ENCODE measurements around the gene FLNA.
"Not testable (repeated sequence)": the region's sequence is repeated elsewhere in the genome, so short reads cannot be mapped to it uniquely, and the experiment has no call there.

Gene FLNA

GRCh38 chrX:154308108-154308946, 66.1 kb downstream of the FLNA start:
- peak; percentile 47 for DNase-seq (ENCODE audit: low spot score)

GRCh38 chrX:154307202-154307601, 67.2 kb downstream of the FLNA start:
- no peak for DNase-seq (ENCODE audit: low spot score)

- no peak for DNase-seq (ENCODE audit: low spot score)
These were observed 68.8 kb downstream of the FLNA start for GRCh38 chrX:154305541-154306205.

- peak; percentile 22 for DNase-seq (ENCODE audit: low spot score)
These were observed 69.6 kb downstream of the FLNA start for GRCh38 chrX:154304846-154305245.

GRCh38 chrX:154303476-154303875, 71.0 kb downstream of the FLNA start:
- no peak for DNase-seq (ENCODE audit: low spot score)

GRCh38 chrX:154302998-154303397, 71.4 kb downstream of the FLNA start:
- DNase-seq (ENCODE audit: low spot score) = not testable (repeated sequence)

GRCh38 chrX:154300816-154301215, 73.6 kb downstream of the FLNA start:
- no peak for DNase-seq (ENCODE audit: low spot score)
